ENCODE measurements around the gene DDX5.
A peak's percentile ranks its signal among the peaks of the same experiment; 100 is the strongest.

DDX5 gene

DNA sequence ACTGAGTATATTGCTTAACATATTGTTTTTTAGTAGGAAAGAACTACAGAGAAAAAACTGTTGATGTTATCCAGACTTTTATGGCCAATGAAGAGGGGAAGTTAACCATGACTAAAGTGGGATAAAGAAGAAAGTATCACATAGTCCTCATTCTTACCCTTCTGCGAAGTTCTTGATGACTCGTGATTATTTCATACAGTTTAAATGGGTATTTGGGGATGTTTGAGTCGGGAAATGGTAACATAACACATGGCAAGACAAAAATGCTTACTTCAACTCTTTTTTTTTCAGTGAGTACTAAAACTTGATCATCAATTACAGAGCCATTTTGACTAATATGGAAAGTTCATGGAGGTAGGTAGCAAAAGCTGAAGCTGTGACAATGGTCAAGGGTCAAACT is 14.1 kb downstream of the DDX5 start (continued):
- TF ChIP-seq, protein P1, sequence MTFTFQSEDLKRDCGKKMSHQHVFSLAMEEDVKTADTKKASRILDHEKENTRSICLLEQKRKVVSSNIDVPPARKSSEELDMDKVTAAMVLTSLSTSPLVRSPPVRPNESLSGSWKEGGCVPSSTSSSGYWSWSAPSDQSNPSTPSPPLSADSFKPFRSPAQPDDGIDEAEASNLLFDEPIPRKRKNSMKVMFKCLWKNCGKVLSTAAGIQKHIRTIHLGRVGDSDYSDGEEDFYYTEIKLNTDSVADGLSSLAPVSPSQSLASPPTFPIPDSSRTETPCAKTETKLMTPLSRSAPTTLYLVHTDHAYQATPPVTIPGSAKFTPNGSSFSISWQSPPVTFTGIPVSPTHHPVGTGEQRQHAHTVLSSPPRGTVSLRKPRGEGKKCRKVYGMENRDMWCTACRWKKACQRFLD (tag by site-specific recombination; IDR thresholded peaks at IDR 0.05) = no peak
- TF ChIP-seq ZNF112 (tag by site-specific recombination; IDR thresholded peaks at IDR 0.05) = no peak
- TF ChIP-seq ZNF221 (tag by site-specific recombination; IDR thresholded peaks at IDR 0.05; ENCODE audit: borderline replicate concordance) = no peak
- no peak for TF ChIP-seq SP7 (tag by site-specific recombination; IDR thresholded peaks at IDR 0.05)
- TF ChIP-seq ZFP37 (tag by site-specific recombination; IDR thresholded peaks at IDR 0.05) = no peak

DNA sequence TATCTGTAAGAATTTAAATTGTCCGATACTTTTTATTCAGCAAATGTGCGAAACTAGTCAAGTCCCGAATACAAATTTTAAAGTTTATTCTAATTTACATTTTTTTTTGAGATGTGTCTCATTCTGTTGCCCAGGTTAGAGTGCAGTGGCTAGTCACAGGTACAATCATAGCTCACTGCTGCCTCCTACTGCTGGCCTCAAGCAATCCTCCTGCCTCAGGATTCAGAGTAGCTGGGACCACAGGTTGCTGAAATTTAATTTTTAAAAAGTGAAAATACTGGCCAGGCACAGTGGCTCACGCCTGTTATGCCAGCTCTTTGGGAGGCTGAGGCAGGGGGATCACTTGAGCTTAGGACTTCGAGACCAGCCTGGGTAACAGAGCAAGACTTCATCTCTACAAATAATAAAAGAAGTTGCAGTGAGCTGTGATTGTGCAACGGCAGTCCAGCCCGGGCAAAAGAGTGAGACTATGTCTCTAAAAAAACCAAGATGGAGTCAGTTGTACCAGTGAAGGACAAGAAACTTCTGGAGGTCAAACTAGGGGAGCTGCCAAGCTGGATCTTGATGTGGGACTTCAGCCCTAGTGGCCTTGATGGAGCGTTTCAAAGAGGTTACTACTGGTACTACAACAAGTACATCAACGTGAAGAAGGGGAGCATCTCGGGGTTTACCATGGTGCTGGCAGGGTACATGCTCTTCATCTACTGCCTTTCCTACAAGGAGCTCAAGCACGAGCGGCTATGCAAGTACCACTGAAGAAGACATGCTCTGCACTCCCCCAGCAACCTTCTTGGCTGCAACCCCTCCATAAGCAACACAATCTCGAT is 14.8 kb downstream of the DDX5 start:
- Histone ChIP-seq H3K4me3 (ENCODE audit: low read depth, low read length) (no peak overlapping the region), H3K4me1 (ENCODE audit: control insufficient read depth, insufficient read depth, low read length) (no peaks in the 10 kb centered on the region), H3K27ac (ENCODE audit: extremely low read depth, low read depth, low read length) (no peak overlapping the region), H3K36me3 (ENCODE audit: control insufficient read depth in 2 of 2, insufficient read depth in 1 of 2, low read length in 2 of 2) (peaks cover 64 to 70% of the 10 kb centered on the region in 2 experiments), H3K9me3 (ENCODE audit: control insufficient read depth, insufficient read depth, low read depth, low read length) (no peaks in the 10 kb centered on the region)
- ChIA-PET POLR2A (interaction anchor here (2.3 kb wide), 1 partner anchor 14 kb away, joined by 11 read pairs; no protein-coding TSS in a partner anchor), CTCF (interaction anchor here (0.6 to 4.8 kb wide), 13 partner anchors 11 to 1932 kb away, joined by 3 to 75 read pairs (median 3); no protein-coding TSS in a partner anchor)
- TF ChIP-seq ZNF394 (tag by site-specific recombination; IDR thresholded peaks at IDR 0.05; ENCODE audit: borderline replicate concordance) (no peak), GLIS2 (tag by site-specific recombination; IDR thresholded peaks at IDR 0.05) (no peak), ZNF654 (tag by site-specific recombination; IDR thresholded peaks at IDR 0.05; ENCODE audit: low read depth) (peak; percentile 28), SETDB1 (IDR thresholded peaks at IDR 0.05; ENCODE audit: insufficient read length, low read length) (no peak), ZNF664 (tag by site-specific recombination; IDR thresholded peaks at IDR 0.05) (peak; percentile 43; the same call in 1 of the 2 replicates), ZNF837 (tag by site-specific recombination; IDR thresholded peaks at IDR 0.05) (no peak), SP3 (tag by site-specific recombination; IDR thresholded peaks at IDR 0.05) (no peak), SP2 (tag by site-specific recombination; IDR thresholded peaks at IDR 0.05) (no peak)
- TF ChIP-seq, protein P2, sequence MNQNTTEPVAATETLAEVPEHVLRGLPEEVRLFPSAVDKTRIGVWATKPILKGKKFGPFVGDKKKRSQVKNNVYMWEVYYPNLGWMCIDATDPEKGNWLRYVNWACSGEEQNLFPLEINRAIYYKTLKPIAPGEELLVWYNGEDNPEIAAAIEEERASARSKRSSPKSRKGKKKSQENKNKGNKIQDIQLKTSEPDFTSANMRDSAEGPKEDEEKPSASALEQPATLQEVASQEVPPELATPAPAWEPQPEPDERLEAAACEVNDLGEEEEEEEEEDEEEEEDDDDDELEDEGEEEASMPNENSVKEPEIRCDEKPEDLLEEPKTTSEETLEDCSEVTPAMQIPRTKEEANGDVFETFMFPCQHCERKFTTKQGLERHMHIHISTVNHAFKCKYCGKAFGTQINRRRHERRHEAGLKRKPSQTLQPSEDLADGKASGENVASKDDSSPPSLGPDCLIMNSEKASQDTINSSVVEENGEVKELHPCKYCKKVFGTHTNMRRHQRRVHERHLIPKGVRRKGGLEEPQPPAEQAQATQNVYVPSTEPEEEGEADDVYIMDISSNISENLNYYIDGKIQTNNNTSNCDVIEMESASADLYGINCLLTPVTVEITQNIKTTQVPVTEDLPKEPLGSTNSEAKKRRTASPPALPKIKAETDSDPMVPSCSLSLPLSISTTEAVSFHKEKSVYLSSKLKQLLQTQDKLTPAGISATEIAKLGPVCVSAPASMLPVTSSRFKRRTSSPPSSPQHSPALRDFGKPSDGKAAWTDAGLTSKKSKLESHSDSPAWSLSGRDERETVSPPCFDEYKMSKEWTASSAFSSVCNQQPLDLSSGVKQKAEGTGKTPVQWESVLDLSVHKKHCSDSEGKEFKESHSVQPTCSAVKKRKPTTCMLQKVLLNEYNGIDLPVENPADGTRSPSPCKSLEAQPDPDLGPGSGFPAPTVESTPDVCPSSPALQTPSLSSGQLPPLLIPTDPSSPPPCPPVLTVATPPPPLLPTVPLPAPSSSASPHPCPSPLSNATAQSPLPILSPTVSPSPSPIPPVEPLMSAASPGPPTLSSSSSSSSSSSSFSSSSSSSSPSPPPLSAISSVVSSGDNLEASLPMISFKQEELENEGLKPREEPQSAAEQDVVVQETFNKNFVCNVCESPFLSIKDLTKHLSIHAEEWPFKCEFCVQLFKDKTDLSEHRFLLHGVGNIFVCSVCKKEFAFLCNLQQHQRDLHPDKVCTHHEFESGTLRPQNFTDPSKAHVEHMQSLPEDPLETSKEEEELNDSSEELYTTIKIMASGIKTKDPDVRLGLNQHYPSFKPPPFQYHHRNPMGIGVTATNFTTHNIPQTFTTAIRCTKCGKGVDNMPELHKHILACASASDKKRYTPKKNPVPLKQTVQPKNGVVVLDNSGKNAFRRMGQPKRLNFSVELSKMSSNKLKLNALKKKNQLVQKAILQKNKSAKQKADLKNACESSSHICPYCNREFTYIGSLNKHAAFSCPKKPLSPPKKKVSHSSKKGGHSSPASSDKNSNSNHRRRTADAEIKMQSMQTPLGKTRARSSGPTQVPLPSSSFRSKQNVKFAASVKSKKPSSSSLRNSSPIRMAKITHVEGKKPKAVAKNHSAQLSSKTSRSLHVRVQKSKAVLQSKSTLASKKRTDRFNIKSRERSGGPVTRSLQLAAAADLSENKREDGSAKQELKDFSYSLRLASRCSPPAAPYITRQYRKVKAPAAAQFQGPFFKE (tag by site-specific recombination; IDR thresholded peaks at IDR 0.05; ENCODE audit: borderline replicate concordance) = no peak

GRCh38 chr17:64488301-64488700 is 17.8 kb downstream of the DDX5 start:
- Histone ChIP-seq H3K4me3 (ENCODE audit: low read depth, low read length) (no peak overlapping the region), H3K4me1 (ENCODE audit: control insufficient read depth, insufficient read depth, low read length) (no peaks in the 10 kb centered on the region), H3K36me3 (ENCODE audit: control insufficient read depth in 2 of 2, insufficient read depth in 1 of 2, low read length in 2 of 2) (peaks cover 73 to 92% of the 10 kb centered on the region in 2 experiments), H3K27ac (ENCODE audit: extremely low read depth, low read depth, low read length) (no peak overlapping the region), H3K9me3 (ENCODE audit: control insufficient read depth, insufficient read depth, low read depth, low read length) (no peaks in the 10 kb centered on the region)
- CTCF ChIA-PET = interaction anchor here (0.9 kb wide), 1 partner anchor 68 kb away, joined by 3 read pairs; no protein-coding TSS in a partner anchor
- POLR2A ChIA-PET = no interaction called here
- TF ChIP-seq ZNF121 (tag by site-specific recombination; IDR thresholded peaks at IDR 0.05) = peak; percentile 74
- no peak for TF ChIP-seq ZNF350 (tag by site-specific recombination; IDR thresholded peaks at IDR 0.05)
